ENCODE measurements around the gene REG4. TPM values are rescaled to one million over a fixed set of nuclear protein-coding genes. Genes with fewer than 3 reads are reported as not detected.
A peak's percentile ranks its signal among the peaks of the same experiment; 100 is the strongest.

REG4 gene
- total RNA-seq, 1 experiment from 2014 or later, result not detected

DNA sequence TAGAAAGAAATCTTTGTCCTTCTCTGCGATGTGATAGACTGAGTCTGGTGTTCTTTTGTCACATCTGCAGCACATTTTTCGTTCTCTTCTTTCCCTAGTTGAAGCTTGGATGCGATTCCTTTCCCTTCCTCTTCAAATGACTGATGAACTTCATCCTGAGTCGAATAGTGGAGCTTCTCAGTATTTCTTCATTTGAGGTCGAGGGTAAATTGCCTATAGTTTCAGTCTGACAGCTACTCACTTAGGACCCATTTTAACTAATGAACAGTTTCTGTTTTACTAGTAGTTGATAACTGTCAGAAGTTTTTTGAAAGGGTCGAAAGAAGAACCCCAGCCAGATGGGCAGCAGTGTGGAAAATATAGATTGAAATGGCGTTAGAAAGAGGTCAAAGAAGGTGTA, 4.7 kb upstream of the REG4 start:
- RAD21 ChIA-PET (ENCODE audit: low non-redundant PET in 1 of 2, low total read pairs in 2 of 2, uncharacterized antibody in 2 of 2, unreplicated experiment in 2 of 2), result no interaction called here
- BruUV-seq (replicated peaks), result no TSS peak
- no peak for TF ChIP-seq JUND (IDR thresholded peaks at IDR 0.05)
- TF ChIP-seq TCF7L2 (IDR thresholded peaks at IDR 0.05; ENCODE audit: borderline replicate concordance, extremely low read depth, insufficient read depth, insufficient read length), result no peak
- TF ChIP-seq, protein P1, sequence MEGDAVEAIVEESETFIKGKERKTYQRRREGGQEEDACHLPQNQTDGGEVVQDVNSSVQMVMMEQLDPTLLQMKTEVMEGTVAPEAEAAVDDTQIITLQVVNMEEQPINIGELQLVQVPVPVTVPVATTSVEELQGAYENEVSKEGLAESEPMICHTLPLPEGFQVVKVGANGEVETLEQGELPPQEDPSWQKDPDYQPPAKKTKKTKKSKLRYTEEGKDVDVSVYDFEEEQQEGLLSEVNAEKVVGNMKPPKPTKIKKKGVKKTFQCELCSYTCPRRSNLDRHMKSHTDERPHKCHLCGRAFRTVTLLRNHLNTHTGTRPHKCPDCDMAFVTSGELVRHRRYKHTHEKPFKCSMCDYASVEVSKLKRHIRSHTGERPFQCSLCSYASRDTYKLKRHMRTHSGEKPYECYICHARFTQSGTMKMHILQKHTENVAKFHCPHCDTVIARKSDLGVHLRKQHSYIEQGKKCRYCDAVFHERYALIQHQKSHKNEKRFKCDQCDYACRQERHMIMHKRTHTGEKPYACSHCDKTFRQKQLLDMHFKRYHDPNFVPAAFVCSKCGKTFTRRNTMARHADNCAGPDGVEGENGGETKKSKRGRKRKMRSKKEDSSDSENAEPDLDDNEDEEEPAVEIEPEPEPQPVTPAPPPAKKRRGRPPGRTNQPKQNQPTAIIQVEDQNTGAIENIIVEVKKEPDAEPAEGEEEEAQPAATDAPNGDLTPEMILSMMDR (IDR thresholded peaks at IDR 0.05 in 2 of 3, conservative IDR thresholded peaks at IDR 0.05 in 1 of 3; ENCODE audit: borderline replicate concordance in 1 of 3, insufficient read depth in 1 of 3, low read depth in 2 of 3, low read length in 2 of 3), result no peak
- TF ChIP-seq RAD21 (IDR thresholded peaks at IDR 0.05; ENCODE audit: low read depth), result no peak
- TF ChIP-seq, protein P2, sequence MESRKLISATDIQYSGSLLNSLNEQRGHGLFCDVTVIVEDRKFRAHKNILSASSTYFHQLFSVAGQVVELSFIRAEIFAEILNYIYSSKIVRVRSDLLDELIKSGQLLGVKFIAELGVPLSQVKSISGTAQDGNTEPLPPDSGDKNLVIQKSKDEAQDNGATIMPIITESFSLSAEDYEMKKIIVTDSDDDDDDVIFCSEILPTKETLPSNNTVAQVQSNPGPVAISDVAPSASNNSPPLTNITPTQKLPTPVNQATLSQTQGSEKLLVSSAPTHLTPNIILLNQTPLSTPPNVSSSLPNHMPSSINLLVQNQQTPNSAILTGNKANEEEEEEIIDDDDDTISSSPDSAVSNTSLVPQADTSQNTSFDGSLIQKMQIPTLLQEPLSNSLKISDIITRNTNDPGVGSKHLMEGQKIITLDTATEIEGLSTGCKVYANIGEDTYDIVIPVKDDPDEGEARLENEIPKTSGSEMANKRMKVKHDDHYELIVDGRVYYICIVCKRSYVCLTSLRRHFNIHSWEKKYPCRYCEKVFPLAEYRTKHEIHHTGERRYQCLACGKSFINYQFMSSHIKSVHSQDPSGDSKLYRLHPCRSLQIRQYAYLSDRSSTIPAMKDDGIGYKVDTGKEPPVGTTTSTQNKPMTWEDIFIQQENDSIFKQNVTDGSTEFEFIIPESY (IDR thresholded peaks at IDR 0.05; ENCODE audit: extremely low read depth, insufficient replicate concordance, low read length), result no peak
- no peak for TF ChIP-seq EZH2 (IDR thresholded peaks at IDR 0.05)
- intact Hi-C loops (cut with micrococcal nuclease), result no loop called here
- H3K4me3 ChIP-seq (replicated peaks in 1 of 2; ENCODE audit: low read depth in 1 of 2, low read length in 2 of 2), result no peak overlapping the region
- no peaks in the 10 kb centered on the region for H3K27me3 ChIP-seq (ENCODE audit: insufficient read depth, low read length)
- DNase-seq (ENCODE audit: low read depth, low spot score) (no peak), ATAC-seq (no peak)
- H4K20me1 ChIP-seq (ENCODE audit: insufficient read depth), result no peaks in the 10 kb centered on the region
- H3K27ac ChIP-seq (ENCODE audit: low read depth, low read length), result no peak overlapping the region
- H2AFZ ChIP-seq (ENCODE audit: low read depth, low read length, poor library complexity, severe bottlenecking), result peak overlapping the region; percentile 81
- no peaks in the 10 kb centered on the region for H3K9me3 ChIP-seq (ENCODE audit: control insufficient read depth in 1 of 2, insufficient read depth in 1 of 2, low read depth in 1 of 2, low read length in 2 of 2)
- H3K4me2 ChIP-seq (ENCODE audit: low read length), result peak overlapping the region; percentile 53; the same call in 1 of the 2 replicates
- peaks cover 0 to 14% of the 10 kb centered on the region in 2 experiments; a peak in 2 of 4 replicates for H3K4me1 ChIP-seq (ENCODE audit: control insufficient read depth in 1 of 2, insufficient read depth in 2 of 2, low read length in 2 of 2)
- no peak overlapping the region for H3K9ac ChIP-seq (ENCODE audit: low read length)
- CTCF ChIA-PET, result interaction anchor here (1.2 kb wide), 1 partner anchor 11 kb away, joined by 4 read pairs; no protein-coding TSS in a partner anchor
- POLR2A ChIA-PET, result no interaction called here
- no peaks in the 10 kb centered on the region for H3K79me2 ChIP-seq (ENCODE audit: insufficient read depth, low read length)
- H3K36me3 ChIP-seq (ENCODE audit: control insufficient read depth in 1 of 2, insufficient read depth in 2 of 2, low read length in 2 of 2), result no peaks in the 10 kb centered on the region
- H3K9me2 ChIP-seq (ENCODE audit: insufficient read depth), result no peaks in the 10 kb centered on the region

Data from HCT116 (cell line).